K562 (cell line): ENCODE measurements around the gene HDLBP. TPM values are rescaled to one million over a fixed set of nuclear protein-coding genes. Genes with fewer than 3 reads are reported as not detected.

Experiments used
- ATAC-seq: fragments of 200-7000 bp; cut with Tn5 transposase; 3 replicates; pipeline ENCODE4 v1.9.1; 2020; ENCODE audit warnings: moderate library complexity
- BruUV-seq: library from RNA; stranded (reverse); fragments of 400-500 nt; replicated peaks from 2 replicates; lab custom pipeline; 2021; lab: Mats Ljungman, UMichigan
- CTCF ChIA-PET: fragments of 300-600 bp; formaldehyde crosslinking; extraction: SDS; loops from one replicate; lab custom pipeline; 2021; ENCODE audit warnings: low intra/inter-chr PET ratio; lab: Yijun Ruan, JAX
- POLR2A ChIA-PET: fragments of 300-600, 350-650 bp; sonication (Branson Sonifier 250); formaldehyde crosslinking; extraction: SDS; loops from one replicate; lab custom pipeline; 2021; ENCODE audit warnings: antibody characterized with exemption, inconsistent platforms; lab: Yijun Ruan, JAX
- DNase-seq, 4 experiments: peaks; one replicate each; pipeline versions ENCODE4 v3.0.0 to v3.0.0-alpha.2; 2011 to 2018; ENCODE audit warnings: low spot score in 3 of 4, mixed read lengths in 3 of 4; ENCODE audit errors: extremely low read depth in 1 of 4
- FAIRE-seq: peaks from 2 replicates; lab custom pipeline; 2011; peaks lifted over from hg19 to GRCh38; lab: Jason Lieb, UNC
- H2AFZ ChIP-seq: 2 replicates; pipeline ENCODE4 v1.6.0; 2011; ENCODE audit warnings: low read depth, low read length, control low read depth, inconsistent platforms
- H3K27ac ChIP-seq: fragments of 200-600 bp; 3 replicates; pipeline ENCODE4 v1.8.0; 2011; ENCODE audit warnings: low read depth, mild to moderate bottlenecking, control low read depth, inconsistent platforms, low read length, moderate library complexity, mixed read lengths; ENCODE audit errors: extremely low read depth
- H3K27me3 ChIP-seq, 2 experiments: fragments of 300-600 bp in 1 of 2; 2 replicates in 1 of 2; 3 replicates in 1 of 2; pipeline versions ENCODE4 v1.6.0 to v1.8.0; 2011; ENCODE audit warnings: inconsistent platforms in 2 of 2, low read length in 2 of 2, mild to moderate bottlenecking in 1 of 2, mixed read lengths in 1 of 2, moderate library complexity in 1 of 2; ENCODE audit not compliant: control insufficient read depth in 2 of 2, insufficient read depth in 2 of 2
- H3K36me3 ChIP-seq: fragments of 300-600 bp; 3 replicates; pipeline ENCODE4 v1.8.0; 2011; ENCODE audit warnings: mild to moderate bottlenecking, low read length, inconsistent platforms; ENCODE audit not compliant: control insufficient read depth, insufficient read depth
- H3K4me1 ChIP-seq, 2 experiments: fragments of 200-600 bp in 1 of 2; replicated peaks in 1 of 2; 2 replicates in 1 of 2; 3 replicates in 1 of 2; pipeline versions ENCODE4 v1.5.1 to v1.8.0; 2011; ENCODE audit warnings: inconsistent platforms in 2 of 2, low read length in 2 of 2, mild to moderate bottlenecking in 1 of 2, mixed read lengths in 1 of 2, moderate library complexity in 1 of 2; ENCODE audit not compliant: control insufficient read depth in 2 of 2, insufficient read depth in 2 of 2
- H3K4me2 ChIP-seq: 2 replicates; pipeline ENCODE4 v1.6.1; 2011; ENCODE audit warnings: low read length, control low read depth, inconsistent platforms, mixed read lengths; ENCODE audit not compliant: insufficient read depth
- H3K4me3 ChIP-seq: fragments of 200-600 bp; sonication (generic), shearing (Covaris generic); 2 replicates; pipeline ENCODE4 v1.5.1; 2016; ENCODE audit warnings: control low read depth, inconsistent platforms
- H3K79me2 ChIP-seq: fragments of 200-600 bp; 3 replicates; pipeline ENCODE4 v1.8.0; 2011; ENCODE audit warnings: low read length, inconsistent platforms; ENCODE audit not compliant: control insufficient read depth, insufficient read depth
- H3K9ac ChIP-seq, 2 experiments: 2 replicates each; pipeline versions ENCODE4 v1.6.0 to v1.6.1; 2011; ENCODE audit warnings: low read depth in 2 of 2, low read length in 2 of 2, control low read depth in 1 of 2, inconsistent platforms in 1 of 2, mild to moderate bottlenecking in 1 of 2, mixed read lengths in 1 of 2; ENCODE audit not compliant: insufficient read depth in 1 of 2
- H3K9me1 ChIP-seq: one replicate; pipeline ENCODE4 v1.6.0; 2011; ENCODE audit warnings: inconsistent platforms, mild to moderate bottlenecking, low read length, moderate library complexity; ENCODE audit not compliant: control insufficient read depth, insufficient read depth
- H3K9me3 ChIP-seq: replicated peaks from 2 replicates; pipeline ENCODE4 v1.5.1; 2011; ENCODE audit warnings: low read depth, low read length, inconsistent platforms; ENCODE audit not compliant: control insufficient read depth, insufficient read depth
- H4K20me1 ChIP-seq: replicated peaks from 2 replicates; pipeline ENCODE4 v1.6.1; 2011; ENCODE audit warnings: low read length, inconsistent platforms, mixed read lengths; ENCODE audit not compliant: control insufficient read depth, insufficient read depth
- ATF7 ChIP-seq: fragments of 450-650 bp; IDR thresholded peaks from 2 replicates; pipeline ENCODE4 v1.7.1; 2014; ENCODE audit warnings: mild to moderate bottlenecking, moderate library complexity
- CBFA2T2 ChIP-seq: fragments of 450-650 bp; conservative IDR thresholded peaks from 2 replicates; pipeline ENCODE4 v1.6.1; 2017; ENCODE audit warnings: mild to moderate bottlenecking
- DDX20 ChIP-seq: fragments of 450-650 bp; IDR thresholded peaks from 2 replicates; pipeline ENCODE4 v1.6.1; 2016; ENCODE audit warnings: missing genetic modification characterization, low read depth, mild to moderate bottlenecking, missing compliant biosample characterization, moderate library complexity
- E2F3 ChIP-seq: fragments of 250-450 bp; sonication (Bioruptor Pico); IDR thresholded peaks from 2 replicates; pipeline ENCODE4 v1.4.0; 2020; ENCODE audit warnings: mild to moderate bottlenecking
- HCFC1 ChIP-seq: IDR thresholded peaks from 2 replicates; pipeline ENCODE4 v1.6.1; 2012; ENCODE audit warnings: low read depth, low read length, improper control_type of control experiment
- NBN ChIP-seq: fragments of 450-650 bp; IDR thresholded peaks from 2 replicates; pipeline ENCODE4 v1.6.1; 2016; ENCODE audit warnings: low read depth, mild to moderate bottlenecking
- POLR2AphosphoS2 ChIP-seq: IDR thresholded peaks from 2 replicates; pipeline ENCODE4 v1.6.1; 2012; ENCODE audit warnings: low read length, improper control_type of control experiment
- RAD51 ChIP-seq: fragments of 450-650 bp; IDR thresholded peaks from 2 replicates; pipeline ENCODE4 v1.7.1; 2016; ENCODE audit warnings: low read depth, mild to moderate bottlenecking, borderline replicate concordance
- SAFB ChIP-seq: fragments of 200-400 bp; formaldehyde crosslinking; IDR thresholded peaks from 2 replicates; pipeline ENCODE4 v1.6.1; 2017; ENCODE audit warnings: low read depth, low read length, borderline replicate concordance
- TAL1 ChIP-seq: fragments of 450-650 bp; IDR thresholded peaks from 2 replicates; pipeline ENCODE4 v1.6.1; 2016; ENCODE audit warnings: mild to moderate bottlenecking
- ZNF316 ChIP-seq: fragments of 450-650 bp; IDR thresholded peaks from 2 replicates; pipeline ENCODE4 v1.6.1; 2016
- ZNF717 ChIP-seq: fragments of 250-450 bp; sonication (Bioruptor Pico); IDR thresholded peaks from 2 replicates; pipeline ENCODE4 v1.5.0; 2021
- ZSCAN32 ChIP-seq: fragments of 450-650 bp; formaldehyde crosslinking; IDR thresholded peaks from 2 replicates; pipeline ENCODE4 v1.4.0; 2020; ENCODE audit warnings: mild to moderate bottlenecking, moderate library complexity
- WGBS: fragments of 100-300 bp; shearing (Covaris generic); methylation state at CpG from one replicate; pipeline ENCODE4 v1.1.6; 2016; ENCODE audit warnings: low coverage, mixed read lengths; ENCODE audit not compliant: insufficient coverage; ENCODE audit errors: missing lambda C conversion rate; 5-methylcytosine and 5-hydroxymethylcytosine counted together
- in situ Hi-C: fragments of 300-500 bp; cut with MboI; formaldehyde crosslinking; loops from 4 replicates; pipeline ENCODE4 v1.15.0; 2018; ENCODE audit warnings: inconsistent platforms, mixed read lengths
- intact Hi-C: fragments of 100-400 bp; cut with micrococcal nuclease; formaldehyde crosslinking; loops from 2 replicates; pipeline ENCODE4 v1.14.2; 2022
- polyA plus RNA-seq, 8 experiments: library from polyadenylated mRNA; depleted of rRNA in 4 of 8; stranded (reverse) in 5 of 8; unstranded in 3 of 8; fragments of >200 nt; fragmentation: Nextera tagmentation in 2 of 8; fragmentation: Illumina TruSeq in 1 of 8; extraction: Ambion mirVana in 2 of 8; extraction: Trizol in 1 of 8; gene quantifications; 2 replicates each; pipeline versions ENCODE4 v1.2.1 to v1.2.3, GENCODE V29; 2011 to 2014; ENCODE audit warnings: inconsistent platforms in 1 of 8, missing spikeins in 1 of 8
- total RNA-seq, 7 experiments: library from RNA; depleted of rRNA in 6 of 7; stranded (reverse); fragments of >200 nt in 6 of 7; fragmentation: Illumina TruSeq in 2 of 7; extraction: Trizol in 2 of 7; gene quantifications; 2 replicates each; pipeline versions ENCODE4 v1.2.1 to v1.2.3, GENCODE V29; 2011 to 2021; ENCODE audit warnings: low replicate concordance in 1 of 7
- TF ChIP-seq, protein P1 (sequence below): IDR thresholded peaks from 2 replicates; pipeline ENCODE4 v1.6.1; 2016; ENCODE audit warnings: missing genetic modification characterization, missing compliant biosample characterization
- TF ChIP-seq, protein P2 (sequence below): fragments of 250-450 bp; sonication (Bioruptor Pico); IDR thresholded peaks from 2 replicates; pipeline ENCODE4 v1.8.0; 2021; ENCODE audit warnings: moderate library complexity, mild to moderate bottlenecking, inconsistent platforms
- TF ChIP-seq, protein P3 (sequence below): fragments of 450-650 bp; IDR thresholded peaks from 2 replicates; pipeline ENCODE4 v1.6.1; 2016; ENCODE audit warnings: borderline replicate concordance
- TF ChIP-seq, protein P4 (sequence below): fragments of 150-350 bp; IDR thresholded peaks from 2 replicates; pipeline ENCODE4 v1.6.1; 2014; ENCODE audit warnings: low read depth, mild to moderate bottlenecking, low read length, borderline replicate concordance

Gene HDLBP
- total and polyA plus RNA-seq, 9 of the 15 experiments (the other 6 are each of a cell fraction or from before 2014, with no cell fraction given), result 24.4 to 378 (median 146) TPM

DNA sequence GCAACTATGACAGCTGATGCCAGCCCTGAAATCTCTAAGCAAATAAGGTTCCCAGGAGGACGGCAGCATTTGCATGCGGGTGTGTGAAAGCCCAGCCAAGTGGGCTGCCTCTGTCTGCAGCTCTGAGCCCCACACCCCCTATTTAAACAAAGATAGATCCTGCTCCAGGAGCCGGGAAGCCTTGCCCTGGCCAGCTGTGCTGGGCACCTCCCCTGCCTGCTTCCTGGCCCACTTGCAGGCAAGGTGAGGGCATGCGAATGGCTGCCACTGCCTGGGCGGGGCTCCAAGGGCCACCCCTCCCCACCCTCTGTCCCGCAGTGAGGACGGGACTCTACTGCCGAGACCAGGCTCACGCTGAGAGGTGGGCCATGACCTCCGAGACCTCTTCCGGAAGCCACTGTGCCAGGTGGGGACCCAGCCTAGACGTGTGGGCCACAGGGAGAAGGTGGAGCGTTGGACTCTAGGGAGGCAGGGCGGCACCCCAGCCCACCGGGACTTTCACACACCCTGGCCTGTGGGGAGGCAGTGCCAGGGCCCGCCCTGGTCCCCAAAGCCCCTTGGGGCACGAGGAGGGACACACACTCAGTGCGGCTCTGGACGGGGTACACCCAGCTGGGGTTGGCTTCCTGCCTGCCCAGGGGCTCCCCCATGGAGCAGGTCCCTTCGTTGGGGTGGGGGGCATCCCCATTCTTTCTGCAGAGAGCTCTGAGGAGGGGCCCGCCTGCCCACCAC lies 126.9 kb downstream of the HDLBP start, which contains the start of gene ANO7:
Gene ANO7 (plus strand): TSS at position 317 of the 732 bp plus-strand sequence. CDS start 1,387 bp downstream, outside the sequence.
- Histone ChIP-seq H3K9ac (no peak within 1 kb of the TSS; a peak in 1 of 4 replicates), H4K20me1 (no peaks in the 10 kb centered on the region), H3K36me3 (no peaks in the 10 kb centered on the region), H3K79me2 (no peaks in the 10 kb centered on the region), H3K4me2 (no peak within 1 kb of the TSS), H3K4me3 (no peak within 1 kb of the TSS), H3K27me3 (no peaks in the 10 kb centered on the region; a peak in 2 of 5 replicates), H3K9me3 (no peaks in the 10 kb centered on the region), H3K9me1 (no peaks in the 10 kb centered on the region), H3K4me1 (peaks cover 0 to 33% of the 10 kb centered on the region in 2 experiments; a peak in 2 of 5 replicates), H3K27ac (no peak within 1 kb of the TSS), H2AFZ (no peak within 1 kb of the TSS)
- in situ Hi-C loops (no loop called here), intact Hi-C loops (no loop called here)
- BruUV-seq, result no TSS peak
- POLR2A ChIA-PET, result no interaction called here
- WGBS, result 24% methylated on average over 13 of the region's 21 CpGs
- FAIRE-seq (no peak), ATAC-seq (no peak), DNase-seq (no peak)
- CTCF ChIA-PET, result no interaction called here
- TF ChIP-seq, protein P1, sequence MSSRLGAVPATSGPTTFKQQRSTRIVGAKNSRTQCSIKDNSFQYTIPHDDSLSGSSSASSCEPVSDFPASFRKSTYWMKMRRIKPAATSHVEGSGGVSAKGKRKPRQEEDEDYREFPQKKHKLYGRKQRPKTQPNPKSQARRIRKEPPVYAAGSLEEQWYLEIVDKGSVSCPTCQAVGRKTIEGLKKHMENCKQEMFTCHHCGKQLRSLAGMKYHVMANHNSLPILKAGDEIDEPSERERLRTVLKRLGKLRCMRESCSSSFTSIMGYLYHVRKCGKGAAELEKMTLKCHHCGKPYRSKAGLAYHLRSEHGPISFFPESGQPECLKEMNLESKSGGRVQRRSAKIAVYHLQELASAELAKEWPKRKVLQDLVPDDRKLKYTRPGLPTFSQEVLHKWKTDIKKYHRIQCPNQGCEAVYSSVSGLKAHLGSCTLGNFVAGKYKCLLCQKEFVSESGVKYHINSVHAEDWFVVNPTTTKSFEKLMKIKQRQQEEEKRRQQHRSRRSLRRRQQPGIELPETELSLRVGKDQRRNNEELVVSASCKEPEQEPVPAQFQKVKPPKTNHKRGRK (tag), result no peak
- TF ChIP-seq ZSCAN32 (CRISPR knock-in tag), result no peak
- TF ChIP-seq ZNF717 (CRISPR knock-in tag), result no peak
- TF ChIP-seq, protein P2, sequence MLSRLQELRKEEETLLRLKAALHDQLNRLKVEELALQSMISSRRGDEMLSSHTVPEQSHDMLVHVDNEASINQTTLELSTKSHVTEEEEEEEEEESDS, result no peak
- TF ChIP-seq, protein P3, sequence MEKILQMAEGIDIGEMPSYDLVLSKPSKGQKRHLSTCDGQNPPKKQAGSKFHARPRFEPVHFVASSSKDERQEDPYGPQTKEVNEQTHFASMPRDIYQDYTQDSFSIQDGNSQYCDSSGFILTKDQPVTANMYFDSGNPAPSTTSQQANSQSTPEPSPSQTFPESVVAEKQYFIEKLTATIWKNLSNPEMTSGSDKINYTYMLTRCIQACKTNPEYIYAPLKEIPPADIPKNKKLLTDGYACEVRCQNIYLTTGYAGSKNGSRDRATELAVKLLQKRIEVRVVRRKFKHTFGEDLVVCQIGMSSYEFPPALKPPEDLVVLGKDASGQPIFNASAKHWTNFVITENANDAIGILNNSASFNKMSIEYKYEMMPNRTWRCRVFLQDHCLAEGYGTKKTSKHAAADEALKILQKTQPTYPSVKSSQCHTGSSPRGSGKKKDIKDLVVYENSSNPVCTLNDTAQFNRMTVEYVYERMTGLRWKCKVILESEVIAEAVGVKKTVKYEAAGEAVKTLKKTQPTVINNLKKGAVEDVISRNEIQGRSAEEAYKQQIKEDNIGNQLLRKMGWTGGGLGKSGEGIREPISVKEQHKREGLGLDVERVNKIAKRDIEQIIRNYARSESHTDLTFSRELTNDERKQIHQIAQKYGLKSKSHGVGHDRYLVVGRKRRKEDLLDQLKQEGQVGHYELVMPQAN, result no peak
- TF ChIP-seq ZNF316, result no peak
- TF ChIP-seq TAL1, result no peak
- TF ChIP-seq, protein P4, sequence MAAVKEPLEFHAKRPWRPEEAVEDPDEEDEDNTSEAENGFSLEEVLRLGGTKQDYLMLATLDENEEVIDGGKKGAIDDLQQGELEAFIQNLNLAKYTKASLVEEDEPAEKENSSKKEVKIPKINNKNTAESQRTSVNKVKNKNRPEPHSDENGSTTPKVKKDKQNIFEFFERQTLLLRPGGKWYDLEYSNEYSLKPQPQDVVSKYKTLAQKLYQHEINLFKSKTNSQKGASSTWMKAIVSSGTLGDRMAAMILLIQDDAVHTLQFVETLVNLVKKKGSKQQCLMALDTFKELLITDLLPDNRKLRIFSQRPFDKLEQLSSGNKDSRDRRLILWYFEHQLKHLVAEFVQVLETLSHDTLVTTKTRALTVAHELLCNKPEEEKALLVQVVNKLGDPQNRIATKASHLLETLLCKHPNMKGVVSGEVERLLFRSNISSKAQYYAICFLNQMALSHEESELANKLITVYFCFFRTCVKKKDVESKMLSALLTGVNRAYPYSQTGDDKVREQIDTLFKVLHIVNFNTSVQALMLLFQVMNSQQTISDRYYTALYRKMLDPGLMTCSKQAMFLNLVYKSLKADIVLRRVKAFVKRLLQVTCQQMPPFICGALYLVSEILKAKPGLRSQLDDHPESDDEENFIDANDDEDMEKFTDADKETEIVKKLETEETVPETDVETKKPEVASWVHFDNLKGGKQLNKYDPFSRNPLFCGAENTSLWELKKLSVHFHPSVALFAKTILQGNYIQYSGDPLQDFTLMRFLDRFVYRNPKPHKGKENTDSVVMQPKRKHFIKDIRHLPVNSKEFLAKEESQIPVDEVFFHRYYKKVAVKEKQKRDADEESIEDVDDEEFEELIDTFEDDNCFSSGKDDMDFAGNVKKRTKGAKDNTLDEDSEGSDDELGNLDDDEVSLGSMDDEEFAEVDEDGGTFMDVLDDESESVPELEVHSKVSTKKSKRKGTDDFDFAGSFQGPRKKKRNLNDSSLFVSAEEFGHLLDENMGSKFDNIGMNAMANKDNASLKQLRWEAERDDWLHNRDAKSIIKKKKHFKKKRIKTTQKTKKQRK, result no peak
- TF ChIP-seq HCFC1, result no peak
- no peak for TF ChIP-seq E2F3
- no peak for TF ChIP-seq NBN
- no peak for TF ChIP-seq SAFB
- no peak for TF ChIP-seq DDX20 (tag)
- no peak for TF ChIP-seq CBFA2T2
- no peak for TF ChIP-seq POLR2AphosphoS2
- TF ChIP-seq RAD51, result no peak
- no peak for TF ChIP-seq ATF7
